H9 (cell line): ENCODE measurements around the gene RFX8. TPM values are rescaled to one million over a fixed set of nuclear protein-coding genes. Genes with fewer than 3 reads are reported as not detected.

Source experiments
- DNase-seq: peaks from one replicate; pipeline ENCODE4 v3.0.0-alpha.2; 2017
- H2AFZ ChIP-seq: one replicate; pipeline ENCODE4 v1.6.1; 2013; ENCODE audit warnings: mild to moderate bottlenecking, low read length, control low read depth, moderate library complexity
- H2AK5ac ChIP-seq: 2 replicates; pipeline ENCODE4 v1.6.1; 2013; ENCODE audit warnings: low read length, control low read depth, mixed read lengths; ENCODE audit not compliant: insufficient read length
- H2BK120ac ChIP-seq: one replicate; pipeline ENCODE4 v1.6.1; 2013; ENCODE audit warnings: low read depth, mild to moderate bottlenecking, low read length, control low read depth, inconsistent platforms; ENCODE audit not compliant: poor library complexity, severe bottlenecking
- H2BK12ac ChIP-seq: 2 replicates; pipeline ENCODE4 v1.6.1; 2013; ENCODE audit warnings: low read length, control low read depth, mixed read lengths, low read depth; ENCODE audit not compliant: insufficient read length
- H2BK15ac ChIP-seq: 2 replicates; pipeline ENCODE4 v1.6.1; 2013; ENCODE audit warnings: low read depth, low read length, control low read depth
- H2BK20ac ChIP-seq: one replicate; pipeline ENCODE4 v1.6.1; 2013; ENCODE audit warnings: low read depth, mild to moderate bottlenecking, low read length, control low read depth, inconsistent platforms; ENCODE audit not compliant: poor library complexity, severe bottlenecking
- H2BK5ac ChIP-seq: 2 replicates; pipeline ENCODE4 v1.6.1; 2013; ENCODE audit warnings: low read length, control low read depth, mixed read lengths; ENCODE audit not compliant: insufficient read length
- H3K14ac ChIP-seq: 2 replicates; pipeline ENCODE4 v1.6.1; 2013; ENCODE audit warnings: low read length, control low read depth; ENCODE audit not compliant: insufficient read depth
- H3K18ac ChIP-seq: 2 replicates; pipeline ENCODE4 v1.6.1; 2013; ENCODE audit warnings: low read depth, mild to moderate bottlenecking, mixed read lengths, low read length, control low read depth; ENCODE audit not compliant: insufficient read length
- H3K23ac ChIP-seq: 2 replicates; pipeline ENCODE4 v1.6.1; 2013; ENCODE audit warnings: low read length, control low read depth, mixed read lengths, low read depth; ENCODE audit not compliant: insufficient read length
- H3K23me2 ChIP-seq: 2 replicates; pipeline ENCODE4 v1.6.1; 2013; ENCODE audit warnings: low read depth, mild to moderate bottlenecking, mixed read lengths, low read length, control low read depth; ENCODE audit not compliant: insufficient read length, poor library complexity, severe bottlenecking
- H3K27ac ChIP-seq: 2 replicates; pipeline ENCODE4 v1.5.1; 2013; ENCODE audit warnings: low read length, control low read depth, mixed read lengths, low read depth; ENCODE audit not compliant: insufficient read length
- H3K27me3 ChIP-seq: 2 replicates; pipeline ENCODE4 v1.6.1; 2013; ENCODE audit warnings: low read length, control low read depth, inconsistent platforms; ENCODE audit not compliant: insufficient read depth
- H3K4ac ChIP-seq: 2 replicates; pipeline ENCODE4 v1.6.1; 2013; ENCODE audit warnings: low read depth, mild to moderate bottlenecking, control low read depth, inconsistent platforms, low read length, moderate library complexity
- H3K4me1 ChIP-seq: 2 replicates; pipeline ENCODE4 v1.6.1; 2013; ENCODE audit warnings: low read length, control low read depth, inconsistent platforms; ENCODE audit not compliant: insufficient read depth
- H3K4me2 ChIP-seq: 2 replicates; pipeline ENCODE4 v1.6.1; 2013; ENCODE audit warnings: low read length, control low read depth, mixed read lengths; ENCODE audit not compliant: insufficient read length, insufficient read depth
- H3K56ac ChIP-seq: 2 replicates; pipeline ENCODE4 v1.6.1; 2013; ENCODE audit warnings: low read depth, mild to moderate bottlenecking, mixed read lengths, low read length, control low read depth; ENCODE audit not compliant: insufficient read length
- H3K79me1 ChIP-seq: 2 replicates; pipeline ENCODE4 v1.6.1; 2013; ENCODE audit warnings: low read depth, mild to moderate bottlenecking, moderate library complexity, low read length, control low read depth, inconsistent platforms; ENCODE audit not compliant: insufficient read depth, poor library complexity, severe bottlenecking
- H3K79me2 ChIP-seq: 2 replicates; pipeline ENCODE4 v1.6.1; 2013; ENCODE audit warnings: low read length, control low read depth, inconsistent platforms; ENCODE audit not compliant: insufficient read depth
- H3K9ac ChIP-seq: 2 replicates; pipeline ENCODE4 v1.6.1; 2013; ENCODE audit warnings: low read length, control low read depth, mixed read lengths; ENCODE audit not compliant: insufficient read length; ENCODE audit errors: extremely low read depth
- H3K9me3 ChIP-seq: one replicate; pipeline ENCODE4 v1.6.1; 2013; ENCODE audit warnings: low read depth, low read length, inconsistent platforms; ENCODE audit not compliant: control insufficient read depth
- H3T11ph ChIP-seq: one replicate; pipeline ENCODE4 v1.6.1; 2013; ENCODE audit warnings: mild to moderate bottlenecking, low read length, control low read depth, inconsistent platforms
- H4K20me1 ChIP-seq: one replicate; pipeline ENCODE4 v1.6.1; 2013; ENCODE audit not compliant: control insufficient read depth, insufficient read length, insufficient read depth
- H4K5ac ChIP-seq: 2 replicates; pipeline ENCODE4 v1.6.1; 2013; ENCODE audit warnings: low read depth, mild to moderate bottlenecking, mixed read lengths, low read length, control low read depth; ENCODE audit not compliant: insufficient read length
- H4K8ac ChIP-seq: replicated peaks from 2 replicates; pipeline ENCODE4 v1.6.1; 2013; ENCODE audit warnings: low read length, control low read depth, mixed read lengths, low read depth; ENCODE audit not compliant: insufficient read length
- H4K91ac ChIP-seq: 2 replicates; pipeline ENCODE4 v1.6.1; 2013; ENCODE audit warnings: low read depth, mild to moderate bottlenecking, moderate library complexity, mixed read lengths, low read length, control low read depth; ENCODE audit not compliant: insufficient read length
- H3K27ac Mint-ChIP-seq, 3 experiments: 2 replicates in 2 of 3; 3 replicates in 1 of 3; pipeline ENCODE4 v1.8.0; 2020 to 2021; ENCODE audit warnings: mixed read lengths in 3 of 3, mild to moderate bottlenecking in 1 of 3, moderate library complexity in 1 of 3
- H3K27me3 Mint-ChIP-seq: 2 replicates; pipeline ENCODE4 v1.8.0; 2021; ENCODE audit warnings: low read depth, mild to moderate bottlenecking, moderate library complexity, mixed read lengths
- H3K36me3 Mint-ChIP-seq, 3 experiments: 2 replicates in 2 of 3; 3 replicates in 1 of 3; pipeline ENCODE4 v1.8.0; 2020 to 2021; ENCODE audit warnings: low read depth in 3 of 3, mixed read lengths in 3 of 3; ENCODE audit not compliant: insufficient read depth in 1 of 3
- H3K4me1 Mint-ChIP-seq, 2 experiments: 2 replicates each; pipeline ENCODE4 v1.8.0; 2020; ENCODE audit warnings: mixed read lengths in 2 of 2
- H3K4me3 Mint-ChIP-seq, 2 experiments: 2 replicates in 1 of 2; 3 replicates in 1 of 2; pipeline ENCODE4 v1.8.0; 2020 to 2021; ENCODE audit warnings: mild to moderate bottlenecking in 2 of 2, mixed read lengths in 2 of 2, moderate library complexity in 1 of 2
- H3K9me3 Mint-ChIP-seq, 2 experiments: 2 replicates in 1 of 2; 3 replicates in 1 of 2; pipeline ENCODE4 v1.8.0; 2020; ENCODE audit warnings: mild to moderate bottlenecking in 2 of 2, mixed read lengths in 2 of 2, moderate library complexity in 1 of 2
- CTCF ChIP-seq: fragments of 200-600 bp; sonication (generic); conservative IDR thresholded peaks from 3 replicates; pipeline ENCODE4 v1.8.0; 2021; ENCODE audit warnings: antibody characterized with exemption, mild to moderate bottlenecking
- WGBS: extraction: QIAGEN DNeasy Blood & Tissue Kit; methylation state at CpG from one replicate; pipeline ENCODE4 v1.1.7; 2013; ENCODE audit warnings: missing lambda C conversion rate, low lambda C conversion rate, mixed read lengths; ENCODE audit not compliant: insufficient read length; ENCODE audit errors: extremely low coverage; 5-methylcytosine and 5-hydroxymethylcytosine counted together
- total RNA-seq: library from RNA; stranded (reverse); gene quantifications from 2 replicates; pipeline ENCODE4 v1.2.1, GENCODE V29; 2021

Gene RFX8
- total RNA-seq, 1 experiment from 2014 or later = 0.22 TPM

- Histone ChIP-seq H3K9ac (no peak overlapping the region), H3K23ac (no peak overlapping the region), H4K8ac (no peak overlapping the region), H3K4ac (no peak overlapping the region), H2AK5ac (no peak overlapping the region), H2BK12ac (no peak overlapping the region), H3K23me2 (no peaks in the 10 kb centered on the region), H3K9me3 (no peaks in the 10 kb centered on the region), H4K5ac (no peak overlapping the region), H3K14ac (peak overlapping the region; percentile 54; the same call in 1 of the 2 replicates), H2AFZ (peak overlapping the region; percentile 34), H2BK5ac (no peak overlapping the region), H3T11ph (no peak overlapping the region), H4K20me1 (no peaks in the 10 kb centered on the region), H2BK120ac (no peak overlapping the region), H3K27ac (no peak overlapping the region), H3K4me2 (no peak overlapping the region), H3K79me1 (no peaks in the 10 kb centered on the region), H3K18ac (peak overlapping the region; percentile 51), H3K27me3 (no peaks in the 10 kb centered on the region), H3K79me2 (no peaks in the 10 kb centered on the region), H3K4me1 (0 out of 2 replicates have a peak, but pooled peaks cover 4% of the 10 kb centered on the region), H4K91ac (no peak overlapping the region), H3K56ac (no peak overlapping the region), H2BK20ac (no peak overlapping the region), H2BK15ac (no peak overlapping the region)
- no peaks in the 10 kb centered on the region for H3K9me3 Mint-ChIP-seq
- H3K4me1 Mint-ChIP-seq = peaks cover 12 to 17% of the 10 kb centered on the region in 2 experiments
- no CpG with 5 or more reads among the region's 24 CpGs for WGBS
- no peak for TF ChIP-seq CTCF
- peak; percentile 65 for DNase-seq
- H3K4me3 Mint-ChIP-seq = peak overlapping the region; percentile 0 to 45; a peak in 3 of 5 replicates
- H3K36me3 Mint-ChIP-seq = no peaks in the 10 kb centered on the region
- 0 out of 7 replicates have a peak overlapping the region, but pooled peaks of 1 of the 3 experiments have one; percentile 2 for H3K27ac Mint-ChIP-seq
- H3K27me3 Mint-ChIP-seq = peaks cover 2% of the 10 kb centered on the region; the same call in 1 of the 2 replicates
These were observed 39.7 kb downstream of the RFX8 start for GRCh38 chr2:101435001-101435862.
